Hematopoietic multipotent progenitor cell treated with erythropoietin and hydrocortisone succinate and interleukin-3 and kit ligand, for 6 days (in vitro differentiated cells): ENCODE measurements around the gene B4GALT3.
A peak's percentile ranks its signal among the peaks of the same experiment; 100 is the strongest.

Experiments used
- DNase-seq: peaks from one replicate; pipeline ENCODE4 v3.0.0-alpha.2; 2015

B4GALT3 gene

GRCh38 chr1:161159913-161160243 is 17.4 kb downstream of the B4GALT3 start:
- DNase-seq: no peak

GRCh38 chr1:161159087-161159912 is 18.0 kb downstream of the B4GALT3 start, which contains the start of gene USP21:
Gene USP21 (plus strand): TSS chr1:161159500. CDS start chr1:161160641, 1,141 bp downstream.
- peak; percentile 97 for DNase-seq

GRCh38 chr1:161158316-161159010 is 18.8 kb downstream of the B4GALT3 start:
- peak; percentile 77 for DNase-seq

- no peak for DNase-seq
Measured at GRCh38 chr1:161157867-161158266, 19.4 kb downstream of the B4GALT3 start.

- peak; percentile 97 for DNase-seq
Measured at GRCh38 chr1:161153682-161154337, 23.5 kb downstream of the B4GALT3 start, which contains the start of gene UFC1. Gene UFC1 (plus strand): TSS chr1:161153978. CDS start chr1:161153998, 20 bp downstream.

GRCh38 chr1:161153176-161153575 is 24.1 kb downstream of the B4GALT3 start:
- DNase-seq: no peak

- DNase-seq: no peak
Measured at GRCh38 chr1:161145832-161146231, 31.5 kb downstream of the B4GALT3 start.

GRCh38 chr1:161140755-161141400 is 36.4 kb downstream of the B4GALT3 start:
- DNase-seq: no peak

GRCh38 chr1:161139766-161140165 is 37.5 kb downstream of the B4GALT3 start:
- DNase-seq: peak; percentile 85

GRCh38 chr1:161138431-161138830 is 38.9 kb downstream of the B4GALT3 start:
- DNase-seq: no peak

- no peak for DNase-seq
Measured at GRCh38 chr1:161137881-161138280, 39.4 kb downstream of the B4GALT3 start.

- peak; percentile 20 for DNase-seq
Measured at GRCh38 chr1:161133220-161133740, 44.0 kb downstream of the B4GALT3 start.

GRCh38 chr1:161132410-161133219 is 44.7 kb downstream of the B4GALT3 start, which contains the start of gene DEDD:
Gene DEDD (minus strand): TSS chr1:161132667. CDS start chr1:161124462, 8,205 bp downstream.
- DNase-seq: peak; percentile 99

- DNase-seq: peak; percentile 31
Measured at GRCh38 chr1:161131523-161132409, 45.5 kb downstream of the B4GALT3 start.

- DNase-seq: no peak
Measured at GRCh38 chr1:161130266-161130665, 47.0 kb downstream of the B4GALT3 start.

- DNase-seq: no peak
Measured at GRCh38 chr1:161128591-161129420, 48.5 kb downstream of the B4GALT3 start.

- DNase-seq: peak; percentile 37
Measured at GRCh38 chr1:161127649-161128048, 49.7 kb downstream of the B4GALT3 start.

GRCh38 chr1:161122967-161123366 is 54.3 kb downstream of the B4GALT3 start:
- no peak for DNase-seq

- no peak for DNase-seq
Measured at GRCh38 chr1:161121834-161122233, 55.5 kb downstream of the B4GALT3 start.
